ENCODE measurements around the gene YWHAE. TPM values are rescaled to one million over a fixed set of nuclear protein-coding genes. Genes with fewer than 3 reads are reported as not detected.

Gene YWHAE
- total RNA-seq, 1 experiment from 2014 or later: 1,033 TPM

DNA sequence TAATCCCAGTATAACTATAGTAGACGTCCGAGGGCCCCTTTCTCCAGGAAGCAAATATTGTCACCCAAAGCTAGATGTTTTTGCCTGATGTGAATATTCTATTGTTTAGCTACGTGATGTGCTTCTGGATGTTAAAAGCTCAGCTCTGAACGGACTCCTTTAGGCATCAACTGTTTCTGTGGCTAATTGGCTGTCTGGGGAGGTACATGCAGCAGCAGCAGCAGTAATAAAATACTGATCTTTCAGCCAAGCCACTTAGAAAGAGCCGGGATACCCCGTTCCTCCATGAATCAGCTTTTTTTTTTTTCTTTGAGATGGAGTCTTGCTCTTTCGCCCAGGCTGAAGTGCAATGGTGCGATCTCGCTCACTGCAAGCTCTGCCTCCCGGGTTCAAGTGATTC, 77.5 kb downstream of the YWHAE start:
- H3K9me3 Mint-ChIP-seq: no peaks in the 10 kb centered on the region
- no peak for ATAC-seq
- H3K27me3 Mint-ChIP-seq (ENCODE audit: low read depth): peaks cover 4% of the 10 kb centered on the region; the same call in 1 of the 2 replicates
- H3K4me1 Mint-ChIP-seq: no peaks in the 10 kb centered on the region
- CTCF ChIA-PET: interaction anchor here (1.2 to 3.2 kb wide), 2 partner anchors 10 to 43 kb away, joined by 5 to 10 read pairs; no protein-coding TSS in a partner anchor
- POLR2A ChIA-PET: interaction anchor here (0.6 kb wide), 1 partner anchor 60 kb away, joined by 3 read pairs; no protein-coding TSS in a partner anchor
- H3K27ac Mint-ChIP-seq: no peak overlapping the region
- no peaks in the 10 kb centered on the region for H3K36me3 Mint-ChIP-seq
- no peak for TF ChIP-seq RELA (CRISPR knock-in tag; IDR thresholded peaks at IDR 0.05; ENCODE audit: borderline replicate concordance)
- TF ChIP-seq, protein P1, sequence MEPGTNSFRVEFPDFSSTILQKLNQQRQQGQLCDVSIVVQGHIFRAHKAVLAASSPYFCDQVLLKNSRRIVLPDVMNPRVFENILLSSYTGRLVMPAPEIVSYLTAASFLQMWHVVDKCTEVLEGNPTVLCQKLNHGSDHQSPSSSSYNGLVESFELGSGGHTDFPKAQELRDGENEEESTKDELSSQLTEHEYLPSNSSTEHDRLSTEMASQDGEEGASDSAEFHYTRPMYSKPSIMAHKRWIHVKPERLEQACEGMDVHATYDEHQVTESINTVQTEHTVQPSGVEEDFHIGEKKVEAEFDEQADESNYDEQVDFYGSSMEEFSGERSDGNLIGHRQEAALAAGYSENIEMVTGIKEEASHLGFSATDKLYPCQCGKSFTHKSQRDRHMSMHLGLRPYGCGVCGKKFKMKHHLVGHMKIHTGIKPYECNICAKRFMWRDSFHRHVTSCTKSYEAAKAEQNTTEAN (CRISPR knock-in tag; IDR thresholded peaks at IDR 0.05): no peak
- no peak for TF ChIP-seq ZNF138 (CRISPR knock-in tag; conservative IDR thresholded peaks at IDR 0.05)
- TF ChIP-seq, protein P2, sequence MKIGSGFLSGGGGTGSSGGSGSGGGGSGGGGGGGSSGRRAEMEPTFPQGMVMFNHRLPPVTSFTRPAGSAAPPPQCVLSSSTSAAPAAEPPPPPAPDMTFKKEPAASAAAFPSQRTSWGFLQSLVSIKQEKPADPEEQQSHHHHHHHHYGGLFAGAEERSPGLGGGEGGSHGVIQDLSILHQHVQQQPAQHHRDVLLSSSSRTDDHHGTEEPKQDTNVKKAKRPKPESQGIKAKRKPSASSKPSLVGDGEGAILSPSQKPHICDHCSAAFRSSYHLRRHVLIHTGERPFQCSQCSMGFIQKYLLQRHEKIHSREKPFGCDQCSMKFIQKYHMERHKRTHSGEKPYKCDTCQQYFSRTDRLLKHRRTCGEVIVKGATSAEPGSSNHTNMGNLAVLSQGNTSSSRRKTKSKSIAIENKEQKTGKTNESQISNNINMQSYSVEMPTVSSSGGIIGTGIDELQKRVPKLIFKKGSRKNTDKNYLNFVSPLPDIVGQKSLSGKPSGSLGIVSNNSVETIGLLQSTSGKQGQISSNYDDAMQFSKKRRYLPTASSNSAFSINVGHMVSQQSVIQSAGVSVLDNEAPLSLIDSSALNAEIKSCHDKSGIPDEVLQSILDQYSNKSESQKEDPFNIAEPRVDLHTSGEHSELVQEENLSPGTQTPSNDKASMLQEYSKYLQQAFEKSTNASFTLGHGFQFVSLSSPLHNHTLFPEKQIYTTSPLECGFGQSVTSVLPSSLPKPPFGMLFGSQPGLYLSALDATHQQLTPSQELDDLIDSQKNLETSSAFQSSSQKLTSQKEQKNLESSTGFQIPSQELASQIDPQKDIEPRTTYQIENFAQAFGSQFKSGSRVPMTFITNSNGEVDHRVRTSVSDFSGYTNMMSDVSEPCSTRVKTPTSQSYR (CRISPR knock-in tag; IDR thresholded peaks at IDR 0.05): no peak
- TF ChIP-seq ELF4 (CRISPR knock-in tag; IDR thresholded peaks at IDR 0.05; ENCODE audit: low read depth): no peak
- TF ChIP-seq FOXP1 (CRISPR knock-in tag; IDR thresholded peaks at IDR 0.05; ENCODE audit: borderline replicate concordance): no peak
- TF ChIP-seq, protein P3, sequence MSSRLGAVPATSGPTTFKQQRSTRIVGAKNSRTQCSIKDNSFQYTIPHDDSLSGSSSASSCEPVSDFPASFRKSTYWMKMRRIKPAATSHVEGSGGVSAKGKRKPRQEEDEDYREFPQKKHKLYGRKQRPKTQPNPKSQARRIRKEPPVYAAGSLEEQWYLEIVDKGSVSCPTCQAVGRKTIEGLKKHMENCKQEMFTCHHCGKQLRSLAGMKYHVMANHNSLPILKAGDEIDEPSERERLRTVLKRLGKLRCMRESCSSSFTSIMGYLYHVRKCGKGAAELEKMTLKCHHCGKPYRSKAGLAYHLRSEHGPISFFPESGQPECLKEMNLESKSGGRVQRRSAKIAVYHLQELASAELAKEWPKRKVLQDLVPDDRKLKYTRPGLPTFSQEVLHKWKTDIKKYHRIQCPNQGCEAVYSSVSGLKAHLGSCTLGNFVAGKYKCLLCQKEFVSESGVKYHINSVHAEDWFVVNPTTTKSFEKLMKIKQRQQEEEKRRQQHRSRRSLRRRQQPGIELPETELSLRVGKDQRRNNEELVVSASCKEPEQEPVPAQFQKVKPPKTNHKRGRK (CRISPR knock-in tag; IDR thresholded peaks at IDR 0.05; ENCODE audit: borderline replicate concordance): no peak
- TF ChIP-seq, protein P4, sequence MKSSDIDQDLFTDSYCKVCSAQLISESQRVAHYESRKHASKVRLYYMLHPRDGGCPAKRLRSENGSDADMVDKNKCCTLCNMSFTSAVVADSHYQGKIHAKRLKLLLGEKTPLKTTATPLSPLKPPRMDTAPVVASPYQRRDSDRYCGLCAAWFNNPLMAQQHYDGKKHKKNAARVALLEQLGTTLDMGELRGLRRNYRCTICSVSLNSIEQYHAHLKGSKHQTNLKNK (CRISPR knock-in tag; IDR thresholded peaks at IDR 0.05): no peak
- DNase-seq (ENCODE audit: low spot score): no peak
- no peak overlapping the region for H3K4me3 Mint-ChIP-seq

DNA sequence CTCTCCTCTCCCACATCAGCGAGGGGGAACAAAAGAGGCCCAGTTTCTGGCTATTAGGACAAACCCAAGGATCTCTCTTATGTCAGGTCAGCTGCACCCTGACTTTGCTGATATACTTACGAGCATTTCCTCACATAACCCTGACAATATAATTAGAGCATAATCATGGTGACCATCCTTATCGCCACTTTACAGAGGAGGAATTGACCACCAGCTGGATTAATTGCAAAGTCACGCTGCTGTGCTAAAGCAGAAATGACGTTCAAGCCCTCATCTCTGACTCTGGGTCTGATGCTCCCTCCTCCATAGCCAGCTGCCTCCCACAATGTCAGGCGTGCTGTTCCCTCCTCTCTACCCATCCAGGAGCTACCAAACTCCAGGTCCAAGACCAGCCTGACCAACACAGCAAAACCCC, 78.0 kb downstream of the YWHAE start:
- no peaks in the 10 kb centered on the region for H3K36me3 Mint-ChIP-seq
- no peak overlapping the region for H3K4me3 Mint-ChIP-seq
- TF ChIP-seq, protein P5, sequence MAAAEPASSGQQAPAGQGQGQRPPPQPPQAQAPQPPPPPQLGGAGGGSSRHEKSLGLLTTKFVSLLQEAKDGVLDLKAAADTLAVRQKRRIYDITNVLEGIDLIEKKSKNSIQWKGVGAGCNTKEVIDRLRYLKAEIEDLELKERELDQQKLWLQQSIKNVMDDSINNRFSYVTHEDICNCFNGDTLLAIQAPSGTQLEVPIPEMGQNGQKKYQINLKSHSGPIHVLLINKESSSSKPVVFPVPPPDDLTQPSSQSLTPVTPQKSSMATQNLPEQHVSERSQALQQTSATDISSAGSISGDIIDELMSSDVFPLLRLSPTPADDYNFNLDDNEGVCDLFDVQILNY (CRISPR knock-in tag; IDR thresholded peaks at IDR 0.05): no peak
- TF ChIP-seq PRRX2 (CRISPR knock-in tag; IDR thresholded peaks at IDR 0.05): no peak
- no peak for TF ChIP-seq NFYB (CRISPR knock-in tag; conservative IDR thresholded peaks at IDR 0.05; ENCODE audit: low read depth)
- TF ChIP-seq, protein P6, sequence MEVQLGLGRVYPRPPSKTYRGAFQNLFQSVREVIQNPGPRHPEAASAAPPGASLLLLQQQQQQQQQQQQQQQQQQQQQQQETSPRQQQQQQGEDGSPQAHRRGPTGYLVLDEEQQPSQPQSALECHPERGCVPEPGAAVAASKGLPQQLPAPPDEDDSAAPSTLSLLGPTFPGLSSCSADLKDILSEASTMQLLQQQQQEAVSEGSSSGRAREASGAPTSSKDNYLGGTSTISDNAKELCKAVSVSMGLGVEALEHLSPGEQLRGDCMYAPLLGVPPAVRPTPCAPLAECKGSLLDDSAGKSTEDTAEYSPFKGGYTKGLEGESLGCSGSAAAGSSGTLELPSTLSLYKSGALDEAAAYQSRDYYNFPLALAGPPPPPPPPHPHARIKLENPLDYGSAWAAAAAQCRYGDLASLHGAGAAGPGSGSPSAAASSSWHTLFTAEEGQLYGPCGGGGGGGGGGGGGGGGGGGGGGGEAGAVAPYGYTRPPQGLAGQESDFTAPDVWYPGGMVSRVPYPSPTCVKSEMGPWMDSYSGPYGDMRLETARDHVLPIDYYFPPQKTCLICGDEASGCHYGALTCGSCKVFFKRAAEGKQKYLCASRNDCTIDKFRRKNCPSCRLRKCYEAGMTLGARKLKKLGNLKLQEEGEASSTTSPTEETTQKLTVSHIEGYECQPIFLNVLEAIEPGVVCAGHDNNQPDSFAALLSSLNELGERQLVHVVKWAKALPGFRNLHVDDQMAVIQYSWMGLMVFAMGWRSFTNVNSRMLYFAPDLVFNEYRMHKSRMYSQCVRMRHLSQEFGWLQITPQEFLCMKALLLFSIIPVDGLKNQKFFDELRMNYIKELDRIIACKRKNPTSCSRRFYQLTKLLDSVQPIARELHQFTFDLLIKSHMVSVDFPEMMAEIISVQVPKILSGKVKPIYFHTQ (CRISPR knock-in tag; IDR thresholded peaks at IDR 0.05): no peak
- no peak for TF ChIP-seq TEAD1 (CRISPR knock-in tag; IDR thresholded peaks at IDR 0.05)
- TF ChIP-seq, protein P7, sequence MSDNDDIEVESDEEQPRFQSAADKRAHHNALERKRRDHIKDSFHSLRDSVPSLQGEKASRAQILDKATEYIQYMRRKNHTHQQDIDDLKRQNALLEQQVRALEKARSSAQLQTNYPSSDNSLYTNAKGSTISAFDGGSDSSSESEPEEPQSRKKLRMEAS (CRISPR knock-in tag; IDR thresholded peaks at IDR 0.05): no peak
- TF ChIP-seq, protein P4 (CRISPR knock-in tag; IDR thresholded peaks at IDR 0.05): no peak
- TF ChIP-seq, protein P8, sequence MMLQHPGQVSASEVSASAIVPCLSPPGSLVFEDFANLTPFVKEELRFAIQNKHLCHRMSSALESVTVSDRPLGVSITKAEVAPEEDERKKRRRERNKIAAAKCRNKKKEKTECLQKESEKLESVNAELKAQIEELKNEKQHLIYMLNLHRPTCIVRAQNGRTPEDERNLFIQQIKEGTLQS (CRISPR knock-in tag; conservative IDR thresholded peaks at IDR 0.05): no peak
- TF ChIP-seq ZNF219 (CRISPR knock-in tag; IDR thresholded peaks at IDR 0.05; ENCODE audit: borderline replicate concordance): no peak
- peaks cover 4% of the 10 kb centered on the region; the same call in 1 of the 2 replicates for H3K27me3 Mint-ChIP-seq (ENCODE audit: low read depth)
- H3K27ac Mint-ChIP-seq: no peak overlapping the region
- no peaks in the 10 kb centered on the region for H3K4me1 Mint-ChIP-seq
- ATAC-seq (no peak), DNase-seq (ENCODE audit: low spot score) (no peak)
- ChIA-PET POLR2A (no interaction called here), CTCF (interaction anchor here (1.0 to 3.2 kb wide), 3 partner anchors 11 to 264 kb away, joined by 3 to 10 read pairs (median 5); no protein-coding TSS in a partner anchor)
- no peaks in the 10 kb centered on the region for H3K9me3 Mint-ChIP-seq

All from WTC11 (cell line).